Fibroblast of the aortic adventitia (primary cell): ENCODE data around the gene LTBP1. TPM values are rescaled to one million over a fixed set of nuclear protein-coding genes. Genes with fewer than 3 reads are reported as not detected.

Source experiments
- DNase-seq: peaks from one replicate; pipeline ENCODE4 v3.0.0-alpha.2; 2010; ENCODE audit warnings: low read depth
- H3K4me3 ChIP-seq: 2 replicates; pipeline ENCODE4 v1.5.1; 2011; ENCODE audit warnings: low read depth, mild to moderate bottlenecking, control low read depth, low read length, moderate library complexity
- CTCF ChIP-seq: IDR thresholded peaks from 2 replicates; pipeline ENCODE4 v1.5.1; 2011; ENCODE audit warnings: mild to moderate bottlenecking, low read length, control low read depth, inconsistent platforms; ENCODE audit not compliant: insufficient read depth
- total RNA-seq: library from RNA; depleted of rRNA; stranded (reverse); fragments of >200 nt; gene quantifications from 2 replicates; pipeline ENCODE4 v1.2.3, GENCODE V29; 2012; ENCODE audit warnings: low replicate concordance

The LTBP1 gene
- total RNA-seq, 1 donor: 947 TPM

DNA sequence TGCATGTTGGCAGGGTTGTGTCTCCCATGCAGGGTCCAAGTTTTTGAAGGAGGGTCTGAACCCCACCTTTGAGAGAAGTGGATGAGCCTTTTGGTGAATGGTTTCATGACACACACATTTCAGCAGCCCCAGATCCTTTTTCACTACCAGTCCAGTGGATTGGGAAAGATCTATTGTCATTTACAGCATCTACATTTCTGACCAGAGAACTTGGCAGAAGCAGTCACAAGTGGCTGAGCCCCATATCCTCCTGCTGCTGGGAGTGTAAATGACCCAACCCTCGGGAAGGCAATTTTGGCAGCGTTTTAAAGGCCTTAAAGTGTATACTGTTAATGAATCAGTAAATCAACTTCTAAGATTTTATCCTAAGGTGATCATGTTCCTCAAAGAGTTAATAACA is 355.6 kb downstream of the LTBP1 start:
- no peak for DNase-seq
- no peak overlapping the region for H3K4me3 ChIP-seq
- TF ChIP-seq CTCF: no peak

GRCh38 chr2:33304032-33304864 is 357.5 kb downstream of the LTBP1 start:
- no peak overlapping the region for H3K4me3 ChIP-seq
- no peak for TF ChIP-seq CTCF
- DNase-seq: no peak

DNA sequence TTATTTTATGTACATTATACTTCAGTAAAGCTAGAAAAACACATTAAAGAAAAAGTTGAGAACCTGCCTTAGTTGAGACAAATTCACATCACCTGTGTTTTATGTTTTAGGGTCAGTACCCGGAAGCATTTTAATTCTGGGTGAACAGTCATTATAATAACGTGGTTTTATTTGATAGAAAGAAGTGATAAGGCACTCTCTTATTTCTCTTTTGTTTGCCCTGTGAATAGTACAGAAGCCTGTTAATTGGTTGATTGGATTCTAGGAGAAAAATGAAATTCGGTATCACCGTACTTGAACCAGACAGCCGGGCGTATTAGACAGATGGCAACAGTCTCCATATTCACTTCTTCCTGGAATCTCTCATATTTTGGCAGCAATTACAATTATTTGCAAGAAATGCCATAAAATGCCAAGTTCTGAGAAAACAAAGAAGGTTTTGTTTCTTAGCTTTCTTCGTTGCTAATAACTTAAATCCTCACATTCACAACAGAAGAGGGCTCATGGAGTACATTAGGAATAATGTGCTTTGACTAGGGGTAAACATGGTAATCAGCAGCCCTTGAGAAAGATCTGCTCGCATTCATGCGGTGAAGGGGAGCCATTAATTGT is 361.0 kb downstream of the LTBP1 start:
- no peak for TF ChIP-seq CTCF
- H3K4me3 ChIP-seq: no peak overlapping the region
- no peak for DNase-seq

- peak; percentile 47 for DNase-seq
- H3K4me3 ChIP-seq: no peak overlapping the region
- TF ChIP-seq CTCF: no peak
Observed at GRCh38 chr2:33312355-33312754, 365.6 kb downstream of the LTBP1 start.

GRCh38 chr2:33313039-33313438 is 366.3 kb downstream of the LTBP1 start:
- DNase-seq: peak; percentile 45
- H3K4me3 ChIP-seq: no peak overlapping the region
- TF ChIP-seq CTCF: no peak

- H3K4me3 ChIP-seq: no peak overlapping the region
- TF ChIP-seq CTCF: no peak
- no peak for DNase-seq
Observed at GRCh38 chr2:33314541-33314940, 367.8 kb downstream of the LTBP1 start.

DNA sequence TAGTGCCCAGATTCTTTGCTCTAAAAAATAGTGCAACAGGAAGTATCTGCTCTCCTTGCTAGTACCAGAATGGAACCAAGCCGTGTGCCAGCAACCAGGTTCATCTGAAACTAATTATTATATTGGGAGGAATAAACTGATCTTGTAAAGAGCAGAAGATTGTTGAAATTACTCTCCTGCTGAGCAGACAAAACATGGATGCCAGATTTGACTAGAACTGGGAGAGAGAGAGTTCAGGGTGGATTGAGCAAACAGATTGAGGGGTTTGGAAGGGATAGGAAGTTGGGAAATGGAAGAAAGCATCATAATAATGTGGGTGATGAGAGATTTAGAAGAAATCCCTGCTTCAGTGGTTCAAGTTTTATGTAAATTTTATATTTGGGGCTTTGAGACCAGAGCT is 369.6 kb downstream of the LTBP1 start:
- DNase-seq: peak; percentile 32
- TF ChIP-seq CTCF: no peak
- no peak overlapping the region for H3K4me3 ChIP-seq
